Right cardiac atrium (tissue), 5 donors: ENCODE data around the gene INSRR. TPM values are rescaled to one million over a fixed set of nuclear protein-coding genes. Genes with fewer than 3 reads are reported as not detected.

Experiments used
- ATAC-seq, 2 donors: fragments of 200-7000 bp; cut with Tn5 transposase; one replicate each; pipeline versions ENCODE4 v1.8.0 to v1.9.1; 2020; ENCODE audit warnings: moderate library complexity in 2 of 2, mild to moderate bottlenecking in 1 of 2
- DNase-seq, 3 donors: peaks; one replicate each; pipeline ENCODE4 v3.0.0-alpha.2; 2020
- H3K27ac ChIP-seq: one replicate; pipeline ENCODE4 v1.5.1; 2013; ENCODE audit warnings: mild to moderate bottlenecking, low read length, control low read depth, moderate library complexity
- H3K27me3 ChIP-seq: one replicate; pipeline ENCODE4 v1.6.1; 2013; ENCODE audit not compliant: control insufficient read depth, insufficient read depth
- H3K4me1 ChIP-seq: one replicate; pipeline ENCODE4 v1.6.1; 2013; ENCODE audit warnings: low read length; ENCODE audit not compliant: control insufficient read depth, insufficient read depth
- H3K4me3 ChIP-seq: one replicate; pipeline ENCODE4 v1.5.1; 2013; ENCODE audit warnings: low read length, control low read depth
- H3K9me3 ChIP-seq: one replicate; pipeline ENCODE4 v1.6.1; 2013; ENCODE audit warnings: low read length; ENCODE audit not compliant: control insufficient read depth
- WGBS: extraction: QIAGEN DNeasy Blood & Tissue Kit; methylation state at CpG from one replicate; pipeline ENCODE4 v1.1.7; 2013; 5-methylcytosine and 5-hydroxymethylcytosine counted together
- intact Hi-C, 4 donors: fragments of 100-400 bp; cut with DNase I; formaldehyde crosslinking; loops; one replicate each; pipeline versions ENCODE4 v1.11.0 to v1.14.0; 2022 to 2023
- polyA plus RNA-seq: library from polyadenylated mRNA; stranded (reverse); fragments of 200-250 nt; gene quantifications from one replicate; pipeline ENCODE4 v1.2.3, GENCODE V29; 2013
- total RNA-seq, 4 donors: library from RNA; stranded (reverse); fragmentation: NEBNext Ultra II Directional; extraction: Animal tissue kit (Norgen Biotek cat#: 25700); gene quantifications; one replicate each; pipeline ENCODE4 v1.2.1, GENCODE V29; 2021
- donor health status: healthy with polysubstance abuse.
- donor health status: DM: no; HTN: yes; CAD: no.
- donor health status: DM: no; HTN: no; CAD: no.
- donor health status: DM: no; HTN: yes; CAD: no; lungs with severe emphysema.
- donor health status: DM: yes; HTN: yes; CAD: no.

INSRR gene
- total and polyA plus RNA-seq, 5 donors = 0.03 to 0.07 (median 0.06) TPM

GRCh38 chr1:156883919-156884318 is 25.0 kb upstream of the INSRR start:
- H3K27me3 ChIP-seq = no peaks in the 10 kb centered on the region
- DNase-seq (peak in 1 of 3 donors; percentile 33), ATAC-seq (no peak)
- no peaks in the 10 kb centered on the region for H3K4me1 ChIP-seq
- no peak overlapping the region for H3K27ac ChIP-seq
- no peaks in the 10 kb centered on the region for H3K9me3 ChIP-seq
- intact Hi-C loops = loop anchor here in 2 of 4 donors (10.0 kb wide), 2 partner anchors 189 to 199 kb away; no protein-coding TSS in a partner anchor
- H3K4me3 ChIP-seq = no peak overlapping the region
- WGBS = 72% methylated on average over 7 of the region's 7 CpGs

GRCh38 chr1:156882543-156882942 is 23.6 kb upstream of the INSRR start:
- ATAC-seq = no peak
- Histone ChIP-seq H3K27ac (no peak overlapping the region), H3K27me3 (no peaks in the 10 kb centered on the region), H3K9me3 (no peaks in the 10 kb centered on the region), H3K4me3 (no peak overlapping the region), H3K4me1 (no peaks in the 10 kb centered on the region)
- 77% methylated on average over 3 of the region's 3 CpGs for WGBS
- peak in 1 of 3 donors; percentile 20 for DNase-seq
- intact Hi-C loops = loop anchor here in 2 of 4 donors (10.0 kb wide), 2 partner anchors 188 to 198 kb away; no protein-coding TSS in a partner anchor

- peak in 1 of 3 donors; percentile 21 for DNase-seq
- H3K27ac ChIP-seq = no peak overlapping the region
- H3K4me1 ChIP-seq = no peaks in the 10 kb centered on the region
- ATAC-seq = no peak
- H3K9me3 ChIP-seq = no peaks in the 10 kb centered on the region
- WGBS = 79% methylated on average over 4 of the region's 4 CpGs
- no peak overlapping the region for H3K4me3 ChIP-seq
- no peaks in the 10 kb centered on the region for H3K27me3 ChIP-seq
- intact Hi-C loops = loop anchor here in 2 of 4 donors (10.0 kb wide), 2 partner anchors 187 to 197 kb away; no protein-coding TSS in a partner anchor
Measured at GRCh38 chr1:156881663-156882062, 22.7 kb upstream of the INSRR start.

GRCh38 chr1:156881101-156881500 is 22.2 kb upstream of the INSRR start:
- no peak overlapping the region for H3K27ac ChIP-seq
- no peaks in the 10 kb centered on the region for H3K27me3 ChIP-seq
- intact Hi-C loops = loop anchor here in 2 of 4 donors (10.0 kb wide), 2 partner anchors 186 to 196 kb away; no protein-coding TSS in a partner anchor
- no peaks in the 10 kb centered on the region for H3K9me3 ChIP-seq
- H3K4me3 ChIP-seq = no peak overlapping the region
- no peak for ATAC-seq
- no peak for DNase-seq
- WGBS = 68% methylated on average over 10 of the region's 10 CpGs
- no peaks in the 10 kb centered on the region for H3K4me1 ChIP-seq

GRCh38 chr1:156880473-156880872 is 21.6 kb upstream of the INSRR start:
- WGBS = 74% methylated on average over 5 of the region's 5 CpGs
- H3K9me3 ChIP-seq = no peaks in the 10 kb centered on the region
- no peak overlapping the region for H3K27ac ChIP-seq
- no peak for ATAC-seq
- no peak overlapping the region for H3K4me3 ChIP-seq
- intact Hi-C loops = loop anchor here in 2 of 4 donors (10.0 kb wide), 2 partner anchors 186 to 196 kb away; no protein-coding TSS in a partner anchor
- no peaks in the 10 kb centered on the region for H3K27me3 ChIP-seq
- no peaks in the 10 kb centered on the region for H3K4me1 ChIP-seq
- DNase-seq = no peak

- no peak overlapping the region for H3K27ac ChIP-seq
- H3K27me3 ChIP-seq = no peaks in the 10 kb centered on the region
- no peaks in the 10 kb centered on the region for H3K9me3 ChIP-seq
- no peak for ATAC-seq
- H3K4me1 ChIP-seq = no peaks in the 10 kb centered on the region
- intact Hi-C loops = loop anchor here in 2 of 4 donors (10.0 kb wide), 2 partner anchors 185 to 195 kb away; no protein-coding TSS in a partner anchor
- no peak overlapping the region for H3K4me3 ChIP-seq
- peak in 2 of 3 donors; percentile 29 to 37 for DNase-seq
- WGBS = 91% methylated on average over 21 of the region's 21 CpGs
Measured at GRCh38 chr1:156879876-156880275, 21.0 kb upstream of the INSRR start.

- Histone ChIP-seq H3K9me3 (no peaks in the 10 kb centered on the region), H3K4me3 (no peak overlapping the region), H3K27me3 (no peaks in the 10 kb centered on the region), H3K27ac (no peak overlapping the region), H3K4me1 (no peaks in the 10 kb centered on the region)
- no peak for DNase-seq
- intact Hi-C loops = no loop called here
- 80% methylated on average over 5 of the region's 5 CpGs for whole genome bisulfite sequencing
- ATAC-seq = no peak
Measured at GRCh38 chr1:156877433-156878170, 18.7 kb upstream of the INSRR start.

- ATAC-seq (no peak), DNase-seq (peak in 1 of 3 donors; percentile 42)
- 42% methylated on average over 21 of the region's 21 CpGs for WGBS
- H3K9me3 ChIP-seq = no peaks in the 10 kb centered on the region
- no peaks in the 10 kb centered on the region for H3K4me1 ChIP-seq
- intact Hi-C loops = no loop called here
- H3K27me3 ChIP-seq = no peaks in the 10 kb centered on the region
- no peak overlapping the region for H3K27ac ChIP-seq
- no peak overlapping the region for H3K4me3 ChIP-seq
Measured at GRCh38 chr1:156876281-156876680, 17.4 kb upstream of the INSRR start.

GRCh38 chr1:156875341-156875615 is 16.4 kb upstream of the INSRR start:
- H3K4me3 ChIP-seq = no peak overlapping the region
- 75% methylated on average over 5 of the region's 5 CpGs for WGBS
- intact Hi-C loops = no loop called here
- ATAC-seq (no peak), DNase-seq (no peak)
- H3K4me1 ChIP-seq = no peaks in the 10 kb centered on the region
- no peaks in the 10 kb centered on the region for H3K9me3 ChIP-seq
- H3K27ac ChIP-seq = no peak overlapping the region
- H3K27me3 ChIP-seq = no peaks in the 10 kb centered on the region

GRCh38 chr1:156874572-156875340 is 15.8 kb upstream of the INSRR start:
- DNase-seq (no peak), ATAC-seq (no peak)
- H3K27ac ChIP-seq = no peak overlapping the region
- H3K27me3 ChIP-seq = no peaks in the 10 kb centered on the region
- intact Hi-C loops = no loop called here
- H3K4me1 ChIP-seq = no peaks in the 10 kb centered on the region
- no peaks in the 10 kb centered on the region for H3K9me3 ChIP-seq
- H3K4me3 ChIP-seq = no peak overlapping the region
- WGBS = 78% methylated on average over 16 of the region's 16 CpGs

GRCh38 chr1:156874142-156874541 is 15.2 kb upstream of the INSRR start:
- H3K4me1 ChIP-seq = no peaks in the 10 kb centered on the region
- DNase-seq (no peak), ATAC-seq (no peak)
- no peak overlapping the region for H3K27ac ChIP-seq
- H3K4me3 ChIP-seq = no peak overlapping the region
- H3K9me3 ChIP-seq = no peaks in the 10 kb centered on the region
- no peaks in the 10 kb centered on the region for H3K27me3 ChIP-seq
- intact Hi-C loops = no loop called here
- whole genome bisulfite sequencing = 90% methylated on average over 5 of the region's 5 CpGs
